Upper lobe of left lung (tissue), 6 donors: ENCODE results near the gene TUBB2A. TPM values are rescaled to one million over a fixed set of nuclear protein-coding genes. Genes with fewer than 3 reads are reported as not detected.
"Not testable (repeated sequence)": the region's sequence is repeated elsewhere in the genome, so short reads cannot be mapped to it uniquely, and the experiment has no call there.

Experiments
- ATAC-seq, 2 donors: fragments of 200-7000 bp; cut with Tn5 transposase; one replicate each; pipeline ENCODE4 v1.9.1; 2022; ENCODE audit warnings: mild to moderate bottlenecking in 2 of 2, moderate library complexity in 2 of 2; ENCODE audit not compliant: low FRiP score in 2 of 2
- DNase-seq, 2 donors: peaks; one replicate each; pipeline ENCODE4 v3.0.0-alpha.2; 2019 to 2020
- H3K27ac ChIP-seq, 4 donors: fragments of 200-600 bp; sonication (generic); one replicate each; pipeline ENCODE4 v1.5.1; 2016 to 2019
- H3K27me3 ChIP-seq, 4 donors: fragments of 200-600 bp; sonication (generic); one replicate each; pipeline ENCODE4 v1.5.1; 2017 to 2019
- H3K36me3 ChIP-seq, 4 donors: fragments of 200-600 bp; sonication (generic); one replicate each; pipeline ENCODE4 v1.5.1; 2016 to 2019
- H3K4me1 ChIP-seq, 4 donors: fragments of 200-600 bp; sonication (generic); one replicate each; pipeline ENCODE4 v1.5.1; 2018 to 2019
- H3K4me3 ChIP-seq, 4 donors: fragments of 200-600 bp; sonication (generic); one replicate each; pipeline ENCODE4 v1.5.1; 2017 to 2019; ENCODE audit warnings: mild to moderate bottlenecking in 2 of 4, moderate library complexity in 1 of 4
- H3K9me3 ChIP-seq, 4 donors: fragments of 200-600 bp; sonication (generic); one replicate each; pipeline ENCODE4 v1.5.1; 2018 to 2019
- CTCF ChIP-seq, 6 experiments: fragments of 450-650 bp in 4 of 6; fragments of 200-600 bp in 2 of 6; sonication (generic) in 2 of 6; IDR thresholded peaks; one replicate each; pipeline ENCODE4 v1.5.1; 2016 to 2019; ENCODE audit warnings: antibody characterized with exemption in 6 of 6
- EP300 ChIP-seq, 4 donors: sonication (generic); formaldehyde crosslinking; IDR thresholded peaks; one replicate each; pipeline ENCODE4 v1.5.1; 2017; ENCODE audit warnings: antibody characterized with exemption in 4 of 4, control low read depth in 2 of 4
- POLR2A ChIP-seq, 4 donors: fragments of 450-650 bp; IDR thresholded peaks; one replicate each; pipeline ENCODE4 v1.5.1; 2016 to 2017; ENCODE audit warnings: antibody characterized with exemption in 4 of 4, mild to moderate bottlenecking in 2 of 4
- POLR2AphosphoS5 ChIP-seq, 2 donors: sonication (generic); formaldehyde crosslinking; IDR thresholded peaks; one replicate each; pipeline ENCODE4 v1.5.1; 2017; ENCODE audit warnings: antibody characterized with exemption in 2 of 2
- WGBS, 2 donors: methylation state at CpG; one replicate each; pipeline ENCODE4 v1.1.5; 2017 to 2018; 5-methylcytosine and 5-hydroxymethylcytosine counted together
- total RNA-seq, 6 donors: library from RNA; depleted of rRNA in 4 of 6; stranded (reverse); fragments of >200 nt in 4 of 6; gene quantifications; one replicate each; pipeline versions ENCODE4 v1.1.0 to v1.2.1, GENCODE V29; 2016 to 2021
- donor health status: DM: no; HTN: no; CAD: no; lungs with moderate emphysema.
- donor health status: DM: no; HTN: yes; CAD: no; lungs with severe emphysema.

Gene TUBB2A
- total RNA-seq, 6 donors from 2014 or later: 6.3 to 29.5 (median 15.1) TPM

GRCh38 chr6:3140201-3140600, 17.1 kb downstream of the TUBB2A start:
- H3K27me3 ChIP-seq: no peaks in the 10 kb centered on the region
- H3K36me3 ChIP-seq: peaks cover 0 to 39% (median 6%) of the 10 kb centered on the region in 4 donors
- no peak overlapping the region for H3K4me3 ChIP-seq
- 92 to 94% methylated on average over 19 to 20 of the region's 20 CpGs for WGBS, 2 donors
- peaks cover 0 to 16% (median 6%) of the 10 kb centered on the region in 4 donors for H3K4me1 ChIP-seq
- DNase-seq (no peak), ATAC-seq (no peak)
- no peak for TF ChIP-seq POLR2AphosphoS5 (IDR thresholded peaks at IDR 0.05)
- no peak for TF ChIP-seq POLR2A (IDR thresholded peaks at IDR 0.05)
- no peak for TF ChIP-seq CTCF (IDR thresholded peaks at IDR 0.05)
- TF ChIP-seq EP300 (IDR thresholded peaks at IDR 0.05): no peak
- no peaks in the 10 kb centered on the region for H3K9me3 ChIP-seq
- no peak overlapping the region for H3K27ac ChIP-seq

DNA sequence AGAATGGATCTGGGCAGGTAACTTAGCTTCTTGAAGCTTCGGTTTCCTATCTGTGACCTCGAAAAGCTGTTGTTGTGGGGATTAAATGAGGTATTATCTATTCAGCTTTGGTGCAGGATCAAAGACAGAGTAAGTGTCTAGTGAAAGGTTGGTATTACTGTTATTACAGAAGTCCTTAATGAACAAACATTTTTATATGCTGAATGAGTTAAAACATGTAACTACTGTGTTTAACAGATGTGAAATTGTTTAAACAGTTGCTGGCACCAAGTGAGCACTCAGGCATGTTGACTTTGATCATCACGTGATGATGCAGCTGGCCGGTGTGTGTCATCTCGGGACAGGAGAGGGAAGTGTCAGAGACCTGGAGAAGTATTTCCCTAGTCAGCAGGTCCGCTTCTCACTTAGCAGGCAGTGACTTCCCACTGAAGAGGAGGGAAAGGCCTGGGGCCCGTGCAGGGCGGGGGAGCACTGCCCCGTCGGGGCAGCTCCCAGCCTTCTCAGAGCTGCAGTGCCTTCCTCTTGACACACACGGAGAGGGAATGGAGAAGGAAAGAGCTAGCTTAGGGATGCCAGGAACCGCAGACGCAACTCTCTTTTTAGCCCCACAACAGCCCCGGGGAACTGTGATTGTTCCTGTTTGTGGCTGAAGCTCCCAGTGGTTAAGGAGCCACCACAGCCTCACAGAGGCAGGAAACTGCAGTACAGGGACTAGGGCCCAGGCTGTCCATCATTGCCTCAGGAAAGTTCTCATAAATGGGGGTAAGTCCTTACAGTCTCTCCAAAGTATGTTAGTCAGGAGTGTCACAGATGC, 18.0 kb downstream of the TUBB2A start:
- WGBS, 2 donors: 41 to 55% methylated on average over 12 to 14 of the region's 14 CpGs
- TF ChIP-seq CTCF (IDR thresholded peaks at IDR 0.05) (no peak), POLR2AphosphoS5 (IDR thresholded peaks at IDR 0.05) (peak in 1 of 2 donors; percentile 8), EP300 (IDR thresholded peaks at IDR 0.05) (no peak), POLR2A (IDR thresholded peaks at IDR 0.05) (peak in 1 of 4 donors; percentile 34)
- Histone ChIP-seq H3K9me3 (no peaks in the 10 kb centered on the region), H3K4me3 (no peak overlapping the region), H3K4me1 (peaks cover 0 to 16% (median 6%) of the 10 kb centered on the region in 4 donors), H3K27me3 (no peaks in the 10 kb centered on the region), H3K27ac (peak overlapping the region; percentile 0 to 59 (median 28)), H3K36me3 (peaks cover 0 to 39% (median 6%) of the 10 kb centered on the region in 4 donors)
- DNase-seq (peak; percentile 67 to 78), ATAC-seq (peak; percentile 86 to 90)

- Histone ChIP-seq H3K27me3 (no peaks in the 10 kb centered on the region), H3K9me3 (no peaks in the 10 kb centered on the region), H3K27ac (peak overlapping the region in 2 of 4 donors; percentile 8 to 59), H3K4me3 (no peak overlapping the region), H3K4me1 (peaks cover 0 to 16% (median 6%) of the 10 kb centered on the region in 4 donors), H3K36me3 (peaks cover 0 to 39% (median 6%) of the 10 kb centered on the region in 4 donors)
- 51 to 74% methylated on average over 1 of the region's 1 CpG for WGBS, 2 donors
- DNase-seq (no peak), ATAC-seq (no peak)
- TF ChIP-seq EP300 (IDR thresholded peaks at IDR 0.05) (peak in 1 of 4 donors; percentile 9), POLR2AphosphoS5 (IDR thresholded peaks at IDR 0.05) (peak in 1 of 2 donors; percentile 20), CTCF (IDR thresholded peaks at IDR 0.05) (no peak), POLR2A (IDR thresholded peaks at IDR 0.05) (no peak)
Measured at GRCh38 chr6:3138341-3138740, 19.0 kb downstream of the TUBB2A start.

- H3K4me1 ChIP-seq: peaks cover 0 to 16% (median 6%) of the 10 kb centered on the region in 4 donors
- H3K9me3 ChIP-seq, H3K27me3 ChIP-seq, H3K4me3 ChIP-seq, H3K27ac ChIP-seq, ATAC-seq, DNase-seq: not testable (repeated sequence)
- peaks cover 0 to 39% (median 6%) of the 10 kb centered on the region in 4 donors for H3K36me3 ChIP-seq
- 90 to 95% methylated on average over 6 of the region's 6 CpGs for WGBS, 2 donors
Measured at GRCh38 chr6:3137873-3138272, 19.5 kb downstream of the TUBB2A start.

GRCh38 chr6:3137057-3137777, 20.1 kb downstream of the TUBB2A start:
- 92 to 97% methylated on average over 12 of the region's 12 CpGs for WGBS, 2 donors
- no peak for TF ChIP-seq CTCF (IDR thresholded peaks at IDR 0.05)
- TF ChIP-seq EP300 (IDR thresholded peaks at IDR 0.05): no peak
- no peak for TF ChIP-seq POLR2A (IDR thresholded peaks at IDR 0.05)
- no peak for TF ChIP-seq POLR2AphosphoS5 (IDR thresholded peaks at IDR 0.05)
- Histone ChIP-seq H3K4me3 (no peak overlapping the region), H3K27me3 (no peaks in the 10 kb centered on the region), H3K4me1 (peaks cover 0 to 16% (median 6%) of the 10 kb centered on the region in 4 donors), H3K9me3 (no peaks in the 10 kb centered on the region), H3K27ac (no peak overlapping the region), H3K36me3 (peaks cover 0 to 34% (median 6%) of the 10 kb centered on the region in 4 donors)
- ATAC-seq (no peak), DNase-seq (no peak)
